GM10847 (cell line): Measurements from ENCODE around the gene OIT3.

Experiments used
- POLR2A ChIP-seq: IDR thresholded peaks from 2 replicates; pipeline ENCODE4 v1.6.1; 2011; ENCODE audit not compliant: insufficient read length; ENCODE audit errors: extremely low read depth

OIT3 gene

GRCh38 chr10:72932259-72933015, 38.9 kb downstream of the OIT3 start:
- TF ChIP-seq POLR2A, result no peak

DNA sequence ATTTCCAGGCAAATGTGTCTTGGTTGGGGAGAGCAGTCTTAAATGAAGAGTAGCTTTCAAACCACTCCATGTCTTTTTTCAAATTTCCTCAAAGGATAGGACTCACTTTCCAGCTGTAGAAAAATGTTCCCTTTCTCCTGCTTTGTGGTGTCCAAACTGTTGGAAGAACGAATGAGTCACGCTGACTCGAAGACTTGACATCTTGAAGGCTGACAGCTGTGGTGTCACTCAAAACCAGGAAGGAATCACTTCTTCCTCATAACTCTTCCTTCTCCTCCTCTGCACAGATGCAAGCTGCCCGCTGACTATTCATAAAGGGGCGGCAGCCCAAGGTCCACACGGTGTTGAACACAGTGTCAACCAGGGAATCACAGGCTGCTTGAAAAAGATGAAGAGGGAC, 41.8 kb downstream of the OIT3 start:
- no peak for TF ChIP-seq POLR2A

DNA sequence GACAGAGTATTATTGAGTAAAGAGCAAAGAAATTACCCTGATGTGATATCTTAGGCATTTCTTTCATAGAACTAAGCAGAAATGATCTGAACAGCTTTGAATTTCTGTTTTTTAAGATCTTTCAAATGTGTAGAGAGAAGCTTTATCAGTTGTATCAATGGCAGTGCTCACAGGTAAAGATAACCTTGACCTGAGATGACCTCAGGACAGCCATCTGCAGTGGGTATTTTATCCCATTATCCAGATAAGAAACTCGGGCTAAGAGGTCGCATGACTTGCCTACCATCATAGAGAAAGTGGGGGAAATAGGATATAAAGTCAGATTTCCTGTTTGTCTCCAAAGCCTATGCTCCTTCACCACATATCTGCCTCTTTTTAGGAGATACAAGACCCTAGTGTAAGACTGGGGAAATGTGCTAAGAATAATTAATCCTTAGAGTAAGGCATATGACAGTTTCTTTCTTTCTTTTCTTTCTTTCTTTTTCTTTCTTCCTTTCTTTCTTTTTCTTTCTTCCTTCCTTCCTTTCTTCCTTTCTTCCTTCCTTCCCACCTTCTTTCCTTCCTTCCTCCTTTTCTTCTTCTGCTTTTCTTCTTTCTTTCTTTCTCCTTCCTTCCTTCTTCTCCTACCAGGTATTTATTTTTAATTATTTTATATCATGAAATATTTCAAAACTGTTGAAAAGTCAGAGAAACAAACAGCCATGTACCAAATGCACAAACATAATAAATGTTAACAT, 50.1 kb downstream of the OIT3 start:
- TF ChIP-seq POLR2A, result no peak

DNA sequence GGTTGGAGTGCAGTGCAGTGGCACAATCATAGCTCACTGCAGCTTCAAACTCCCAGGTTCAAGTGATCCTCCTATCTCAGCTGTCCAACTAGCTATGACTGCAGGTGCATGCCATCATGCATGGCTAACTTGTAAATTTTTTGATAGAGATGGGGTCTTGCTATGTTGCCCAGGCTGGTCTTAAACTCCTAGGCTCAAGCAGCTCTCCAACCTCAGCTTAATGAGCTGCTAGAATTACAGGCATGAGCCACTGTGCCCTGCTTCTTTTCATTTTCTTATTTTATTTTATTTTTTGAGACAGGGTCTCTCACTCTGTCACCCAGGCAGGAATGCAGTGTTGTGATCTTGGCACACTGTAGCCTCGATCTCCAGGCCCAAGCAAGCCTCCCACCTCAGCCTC, 53.4 kb downstream of the OIT3 start:
- no peak for TF ChIP-seq POLR2A

DNA sequence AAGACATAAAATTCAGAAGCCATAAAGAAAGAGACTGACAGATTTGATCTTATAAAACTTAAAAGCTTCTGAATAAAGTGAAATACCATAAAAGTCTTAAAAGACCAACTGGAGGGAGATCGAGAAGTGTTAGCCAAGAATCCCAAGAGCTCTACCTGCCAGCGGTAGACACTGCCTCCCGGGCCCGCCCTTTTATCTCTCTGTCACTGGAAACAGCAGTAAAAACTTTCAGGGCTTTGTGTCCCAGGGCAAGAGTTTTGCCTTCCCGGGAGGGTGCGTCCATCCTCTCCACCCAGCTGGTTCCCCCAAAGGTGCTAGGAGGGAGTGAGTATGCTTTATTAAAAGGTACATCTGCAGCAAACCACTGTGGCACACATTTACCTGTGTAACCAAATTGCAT, 55.2 kb downstream of the OIT3 start:
- no peak for TF ChIP-seq POLR2A

DNA sequence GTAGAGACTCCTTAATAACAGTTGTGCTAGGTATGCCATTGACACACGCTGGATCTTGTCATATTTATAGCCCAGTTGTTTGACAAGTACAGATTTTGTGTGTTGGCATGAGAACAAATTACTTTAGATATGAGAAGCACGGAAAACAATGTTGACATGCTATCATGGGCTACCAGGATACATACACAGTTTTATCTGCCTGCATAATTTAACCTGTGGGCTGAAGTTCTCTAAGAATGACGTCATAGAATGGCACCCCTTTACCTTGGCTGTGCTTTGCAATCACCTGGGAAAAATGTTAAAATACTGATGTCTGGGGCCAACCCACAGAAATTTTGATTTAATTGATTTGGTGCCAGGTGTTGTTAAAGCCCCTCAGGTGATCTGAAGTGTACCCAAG, 58.2 kb downstream of the OIT3 start:
- TF ChIP-seq POLR2A, result no peak

GRCh38 chr10:72952189-72952588, 58.6 kb downstream of the OIT3 start:
- TF ChIP-seq POLR2A, result no peak

DNA sequence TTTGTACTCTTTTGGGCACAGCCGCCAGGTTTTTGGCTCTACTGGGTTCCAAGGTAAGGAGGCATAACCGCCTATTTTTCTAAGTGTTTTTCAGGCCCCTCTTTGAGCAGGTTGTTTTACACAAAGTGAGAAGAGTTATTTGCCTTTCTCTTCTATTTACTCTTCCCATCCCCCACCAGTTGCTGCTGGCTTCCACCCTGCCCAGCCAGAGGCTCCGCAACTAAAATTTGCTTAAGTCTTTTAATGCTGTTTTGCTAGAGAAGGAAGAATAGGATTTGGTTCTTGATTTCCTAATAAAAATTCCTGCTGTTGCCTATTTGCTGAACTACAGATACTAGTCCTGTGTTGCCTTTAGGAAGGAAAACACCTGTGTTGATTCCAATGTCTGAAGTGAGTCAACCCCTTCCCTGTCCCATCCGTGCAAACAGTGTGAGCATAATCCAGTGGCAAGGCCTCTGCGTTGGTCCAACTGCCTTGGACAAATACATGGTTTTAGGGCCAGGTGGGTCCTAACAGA, 59.2 kb downstream of the OIT3 start:
- no peak for TF ChIP-seq POLR2A

- no peak for TF ChIP-seq POLR2A
Observed at GRCh38 chr10:72953687-72954086, 60.1 kb downstream of the OIT3 start.

- TF ChIP-seq POLR2A, result no peak
Observed at GRCh38 chr10:72954230-72954595, 60.7 kb downstream of the OIT3 start.

DNA sequence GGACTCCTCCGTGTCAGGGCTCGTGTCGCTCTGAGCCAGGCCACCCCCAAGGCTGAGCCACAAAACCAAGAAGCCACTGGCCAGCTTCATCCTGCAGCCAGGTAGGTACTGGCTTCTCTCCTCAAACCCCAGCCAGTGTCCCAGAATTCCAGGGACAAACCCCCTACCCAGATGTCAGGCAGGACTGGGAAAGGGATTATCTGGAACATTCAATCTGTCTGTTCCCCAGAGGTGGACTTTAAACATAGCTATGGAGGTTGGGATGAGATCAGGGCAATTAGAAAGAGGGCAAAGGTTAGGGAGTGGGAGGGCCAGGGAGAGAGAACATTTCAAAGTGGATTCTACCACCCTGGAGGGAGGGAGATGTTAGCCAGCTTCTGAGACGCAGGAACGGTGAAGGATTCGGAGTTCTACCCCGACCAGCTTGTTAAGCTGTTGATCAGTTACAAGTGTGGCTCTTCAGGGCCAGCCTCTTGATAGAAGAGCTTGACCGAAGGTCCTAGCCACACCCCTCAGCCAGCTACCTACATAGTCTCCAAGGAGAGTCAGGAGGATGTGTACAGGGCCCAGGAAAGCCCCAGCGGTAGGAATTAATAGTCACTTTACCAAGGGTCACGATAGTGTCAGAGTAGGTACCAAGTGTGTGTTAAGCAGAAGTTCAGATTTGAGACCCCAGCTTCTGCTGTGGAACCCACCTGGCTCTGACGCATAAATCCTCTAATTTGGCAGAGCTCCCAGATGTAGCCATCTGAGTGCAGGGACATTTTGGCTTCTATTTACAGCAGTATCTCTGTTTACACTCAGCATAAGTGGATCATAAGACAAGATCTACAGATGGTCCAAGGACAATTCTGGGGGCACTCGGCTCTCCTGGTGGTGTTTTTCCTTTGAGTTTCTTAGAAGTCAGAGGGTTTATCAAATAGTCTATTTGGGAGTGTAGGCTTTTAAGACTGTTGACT, 61.3 kb downstream of the OIT3 start, which contains the start of gene PLA2G12B:
Gene PLA2G12B (minus strand): TSS at position 211 of the 959 bp plus-strand sequence. CDS start 121 bp downstream, at position 90.
- TF ChIP-seq POLR2A, result no peak

- no peak for TF ChIP-seq POLR2A
Observed at GRCh38 chr10:72956001-72956400, 62.5 kb downstream of the OIT3 start.

DNA sequence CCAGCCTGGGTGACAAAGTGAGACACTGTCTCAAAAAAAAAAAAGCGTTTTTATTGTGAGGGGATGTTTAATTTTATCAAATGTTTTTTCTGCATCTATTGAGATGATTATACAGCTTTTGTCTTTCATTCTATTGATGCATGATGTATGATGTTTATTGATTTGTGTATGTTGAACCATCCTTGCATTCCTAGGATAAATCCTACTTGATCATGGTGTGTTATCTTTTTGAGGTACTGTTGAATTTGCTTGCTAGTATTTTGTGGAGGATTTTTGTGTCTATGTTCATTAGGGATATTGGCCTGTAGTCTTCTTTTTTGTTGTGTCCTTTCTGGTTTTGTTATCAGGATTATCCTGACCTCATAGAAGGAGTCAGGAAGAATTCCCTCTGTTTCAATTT, 83.3 kb downstream of the OIT3 start:
- TF ChIP-seq POLR2A, result no peak

GRCh38 chr10:72979709-72980108, 86.2 kb downstream of the OIT3 start:
- no peak for TF ChIP-seq POLR2A

DNA sequence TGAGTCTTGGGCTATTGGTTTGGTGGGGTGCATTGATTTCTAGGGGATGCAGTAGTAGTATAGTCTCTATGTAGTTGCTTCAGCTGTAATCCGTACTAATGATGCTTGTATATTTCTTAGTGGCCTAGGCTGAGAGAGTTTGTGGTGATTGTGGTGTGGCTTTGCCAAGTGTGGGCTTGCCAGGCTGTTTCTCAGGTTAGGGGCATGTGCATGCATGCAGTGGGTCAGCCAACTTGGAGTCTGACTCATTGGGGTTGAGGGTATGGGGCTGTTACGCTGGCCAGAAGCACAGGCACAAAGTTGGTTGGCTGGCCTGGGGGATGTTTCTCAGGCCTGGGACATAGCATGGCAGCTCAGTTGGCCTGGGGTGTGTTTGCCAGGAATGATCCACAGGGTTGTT, 86.8 kb downstream of the OIT3 start:
- no peak for TF ChIP-seq POLR2A
